Stimulated activated CD4-positive, alpha-beta T cell treated with anti-CD3 and anti-CD28 coated beads, Interleukin-12 subunit alpha, Interleukin-12 subunit beta, amount 100 ng/mL, for 4 hours (primary cell): Measurements from ENCODE around the gene TBKBP1.

ENCODE experiments used
- DNase-seq: peaks from one replicate; pipeline ENCODE4 v3.0.0-alpha.2; 2020

Gene TBKBP1

DNA sequence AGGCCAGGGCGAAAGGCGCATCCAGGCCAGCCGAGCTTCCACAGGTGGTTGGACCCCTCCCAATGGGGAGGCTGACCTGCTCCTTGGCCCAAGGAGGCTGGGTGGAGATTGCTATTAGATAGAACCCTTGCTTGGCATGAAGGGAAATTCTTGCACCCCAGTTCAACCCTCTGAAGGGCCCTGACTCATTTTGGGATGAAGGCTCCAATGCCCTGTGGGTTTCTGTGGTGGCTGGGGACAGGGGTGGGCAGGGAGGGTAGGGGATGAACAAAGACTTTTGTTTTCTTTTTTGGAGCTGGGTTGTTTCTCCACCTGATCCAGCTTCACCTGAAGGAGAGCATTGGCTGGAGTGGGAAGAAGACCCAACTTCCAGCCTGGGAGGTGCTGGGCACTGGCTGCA, 22.4 kb downstream of the TBKBP1 start:
- DNase-seq: no peak

DNA sequence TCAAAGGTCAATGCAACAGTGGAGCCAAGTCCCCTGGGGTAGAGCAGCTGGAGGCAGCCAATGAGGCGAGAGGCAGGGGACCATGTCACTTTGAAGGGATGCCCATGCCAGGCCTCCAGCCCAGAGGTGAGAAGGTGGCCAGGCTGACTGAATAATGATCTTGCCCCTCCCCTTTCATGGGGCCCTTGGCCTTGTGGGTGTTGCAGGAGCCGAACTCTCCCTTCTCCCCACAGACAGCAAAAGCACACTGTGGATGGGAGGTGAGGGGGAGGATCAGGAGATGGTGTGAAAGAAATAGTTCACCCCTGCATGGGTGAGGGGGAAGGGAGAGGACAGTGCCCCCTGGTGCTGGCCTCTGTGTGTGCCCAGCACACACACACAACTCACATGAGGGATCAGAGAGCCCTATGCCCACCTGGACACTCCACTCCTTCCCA, 23.3 kb downstream of the TBKBP1 start:
- peak; percentile 47 for DNase-seq

DNA sequence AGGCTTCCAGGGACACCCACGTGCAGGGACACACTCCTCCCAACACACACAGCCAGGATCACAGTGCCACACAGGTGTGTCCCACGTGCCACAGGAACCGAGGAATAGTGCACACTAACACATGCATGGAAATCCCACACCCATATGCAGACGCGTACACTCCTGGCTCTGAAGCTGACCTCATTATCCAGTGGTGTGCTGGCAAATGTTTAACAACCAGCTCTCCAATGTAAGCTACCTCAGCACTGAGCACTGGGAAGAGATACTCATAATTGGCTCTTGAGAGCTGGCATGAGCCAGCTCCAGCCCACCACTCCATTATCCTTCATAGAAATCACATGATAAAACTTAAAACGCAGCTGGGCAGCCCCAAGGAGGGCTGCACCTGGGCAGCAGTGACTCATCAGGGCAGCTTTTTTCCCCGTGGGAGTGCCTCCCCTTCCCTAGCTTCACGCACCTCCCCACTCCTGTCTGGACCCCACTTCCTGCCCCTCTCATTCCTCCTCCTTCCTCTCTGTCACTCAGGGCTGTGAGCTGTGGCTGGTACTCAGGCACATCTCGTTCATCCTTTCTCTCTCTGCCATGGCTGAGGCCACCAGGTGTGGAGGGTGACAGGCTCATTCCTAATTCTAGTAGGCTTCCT, 24.1 kb downstream of the TBKBP1 start:
- DNase-seq: peak; percentile 55

DNA sequence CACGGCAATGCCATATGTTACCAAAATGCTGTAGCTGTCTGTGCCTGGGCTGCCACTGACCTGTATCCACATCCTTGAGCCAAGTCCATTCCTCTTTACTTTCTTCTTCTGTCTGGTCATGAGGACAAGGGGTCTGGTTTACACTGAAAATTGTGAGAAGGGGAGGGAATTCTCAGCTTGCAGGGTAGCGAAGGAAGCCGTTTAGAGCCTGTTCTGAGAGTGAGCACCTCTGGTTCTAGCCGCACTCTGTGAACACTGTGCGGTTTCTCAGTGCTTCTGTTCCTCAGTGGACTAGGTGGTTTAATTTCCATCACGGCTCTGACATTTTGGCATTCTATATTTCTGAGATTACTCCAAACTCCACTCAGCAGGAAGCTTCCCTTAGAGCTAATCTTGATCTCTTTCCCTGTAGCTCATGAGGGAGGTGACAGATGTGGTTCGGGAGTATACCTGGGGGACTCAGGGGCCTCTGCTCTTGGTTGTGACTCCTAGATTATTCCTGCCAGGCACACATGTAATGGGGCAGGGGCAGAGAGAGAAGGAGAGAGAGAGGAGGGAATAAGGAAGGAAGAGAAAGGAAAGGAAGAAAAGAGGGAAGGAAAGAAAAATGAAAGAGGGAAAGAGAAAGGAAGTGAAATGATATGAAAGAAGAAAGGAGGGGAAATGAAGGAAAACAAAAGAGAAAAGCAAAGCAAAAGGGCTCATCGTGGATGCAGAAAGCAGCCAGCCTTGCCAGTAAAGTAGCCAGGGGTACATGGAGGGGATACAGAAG, 24.9 kb downstream of the TBKBP1 start:
- DNase-seq: no peak

DNA sequence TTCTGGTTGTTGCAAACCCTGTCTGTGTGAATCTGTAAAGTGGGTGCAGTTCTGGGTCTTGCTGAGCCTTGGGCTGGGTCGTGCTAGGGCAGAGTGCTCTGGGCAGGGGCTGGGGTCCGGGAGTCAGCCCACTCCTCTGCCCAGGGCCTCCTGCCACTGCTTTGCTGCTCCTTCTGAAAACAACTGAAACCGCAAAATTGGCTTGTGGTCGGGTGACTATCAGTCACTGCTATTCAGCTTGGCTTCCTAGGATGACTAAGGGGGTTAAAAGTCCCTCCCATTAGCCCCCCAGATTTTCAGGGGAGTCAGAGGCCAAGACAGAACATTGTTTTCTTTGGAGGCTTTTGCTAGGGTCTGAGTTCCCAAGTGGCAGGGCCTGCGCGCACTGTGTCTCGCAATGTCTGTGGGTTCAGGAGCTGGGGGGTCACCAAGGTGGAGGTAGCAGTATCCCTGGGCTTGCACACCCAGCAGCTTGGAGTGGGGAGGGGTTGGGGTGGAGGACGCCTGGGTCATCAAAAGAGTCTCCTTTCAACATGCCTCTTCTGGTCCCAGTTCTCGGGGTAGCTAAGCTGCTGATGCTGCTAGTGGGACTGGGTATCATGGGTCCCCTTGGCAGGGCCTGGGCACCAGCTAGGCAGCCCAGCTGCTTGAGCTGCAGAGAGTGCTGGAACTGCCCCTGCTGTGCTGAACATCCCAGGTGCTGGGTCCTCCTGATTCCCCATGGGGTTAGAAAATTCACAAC, 25.6 kb downstream of the TBKBP1 start:
- DNase-seq: peak; percentile 65

DNA sequence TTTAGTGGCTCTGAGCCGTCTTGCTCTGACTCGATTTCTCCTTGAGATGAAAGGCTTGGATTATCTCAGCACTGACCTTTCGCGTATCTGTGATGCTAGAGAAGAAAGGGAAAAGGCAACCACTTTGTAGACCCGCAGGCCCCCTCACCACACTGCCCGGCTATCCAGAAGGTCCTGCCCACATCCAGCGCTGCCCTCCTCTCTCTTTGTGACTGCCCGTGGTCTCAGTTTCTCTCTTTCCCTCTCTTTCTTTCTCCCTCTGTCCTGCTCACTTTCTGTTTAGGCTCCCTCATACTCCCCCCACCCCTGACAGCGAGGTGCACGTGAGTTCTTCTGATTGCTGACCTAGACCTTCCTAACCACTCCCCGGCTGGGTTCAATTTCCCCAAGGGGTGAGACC, 26.2 kb downstream of the TBKBP1 start:
- DNase-seq: no peak

GRCh38 chr17:47720754-47721533, 27.0 kb downstream of the TBKBP1 start:
- DNase-seq: peak; percentile 94

DNA sequence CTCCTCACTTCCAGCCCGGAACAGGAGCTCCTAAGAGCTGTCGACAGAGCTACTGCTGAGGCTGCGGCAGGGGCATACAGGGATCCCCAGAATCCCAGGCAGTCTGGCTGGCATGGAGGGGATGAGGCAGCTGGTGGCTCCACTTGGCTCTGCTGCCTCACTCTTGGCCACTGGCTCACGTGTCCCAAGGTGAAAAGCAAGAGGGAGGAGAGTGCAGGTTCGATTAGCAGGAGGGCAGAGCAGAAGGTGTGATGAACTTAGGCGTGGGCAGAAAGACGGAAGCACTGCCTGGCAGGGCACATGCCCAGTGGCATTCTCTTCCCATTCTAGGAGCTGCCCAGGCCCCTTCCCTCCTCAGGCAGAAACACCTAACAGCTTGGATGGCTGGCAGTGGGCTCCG, 27.8 kb downstream of the TBKBP1 start:
- DNase-seq: no peak

- DNase-seq: no peak
Observed at GRCh38 chr17:47724705-47725104, 30.7 kb downstream of the TBKBP1 start.

- DNase-seq: no peak
Observed at GRCh38 chr17:47725446-47726111, 31.6 kb downstream of the TBKBP1 start.

GRCh38 chr17:47726796-47727703, 33.1 kb downstream of the TBKBP1 start:
- DNase-seq: no peak

- DNase-seq: no peak
Observed at GRCh38 chr17:47727704-47728036, 33.7 kb downstream of the TBKBP1 start.

GRCh38 chr17:47728214-47728877, 34.4 kb downstream of the TBKBP1 start:
- no peak for DNase-seq

DNA sequence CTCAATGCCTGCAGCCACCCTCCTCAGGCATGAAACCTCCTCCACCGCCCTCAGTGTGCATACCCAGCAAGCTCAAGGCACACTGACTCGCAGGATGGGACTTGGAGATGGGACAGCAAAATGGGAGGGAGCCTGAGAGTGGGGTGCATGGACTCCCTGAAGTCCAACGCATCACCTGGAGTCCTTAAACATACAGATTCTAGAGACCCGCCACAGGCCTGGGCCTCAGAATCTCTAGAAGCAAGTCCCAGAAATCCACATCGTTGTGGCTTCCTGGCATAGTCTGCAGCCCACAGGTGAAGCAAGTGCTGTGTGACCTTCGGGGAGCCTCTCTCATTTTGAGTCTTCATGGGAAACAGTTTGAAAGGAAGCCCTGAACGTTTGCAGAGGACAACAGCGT, 35.5 kb downstream of the TBKBP1 start:
- no peak for DNase-seq

DNA sequence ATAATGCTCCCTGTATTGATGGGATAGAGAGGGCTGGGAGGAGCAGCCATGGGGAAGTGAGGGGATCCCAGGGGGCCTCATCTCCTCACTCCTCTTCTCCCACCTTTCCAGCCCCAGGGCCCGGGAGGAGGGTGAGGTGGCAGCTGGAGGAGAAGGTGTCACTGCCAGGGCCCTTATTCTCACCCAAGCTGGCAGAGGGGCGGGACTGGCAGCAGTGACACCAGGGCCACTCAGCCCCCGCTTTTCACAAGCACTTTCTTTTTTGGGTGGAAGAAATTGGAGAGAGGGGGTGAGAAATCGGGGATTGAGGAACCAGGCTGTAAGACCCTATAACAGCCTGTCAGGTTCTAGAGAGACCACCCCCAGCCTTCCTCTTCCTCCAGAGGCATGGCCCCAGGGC, 36.7 kb downstream of the TBKBP1 start:
- no peak for DNase-seq

GRCh38 chr17:47731396-47731795, 37.4 kb downstream of the TBKBP1 start:
- DNase-seq: no peak

GRCh38 chr17:47732399-47733046, 38.6 kb downstream of the TBKBP1 start:
- DNase-seq: no peak

DNA sequence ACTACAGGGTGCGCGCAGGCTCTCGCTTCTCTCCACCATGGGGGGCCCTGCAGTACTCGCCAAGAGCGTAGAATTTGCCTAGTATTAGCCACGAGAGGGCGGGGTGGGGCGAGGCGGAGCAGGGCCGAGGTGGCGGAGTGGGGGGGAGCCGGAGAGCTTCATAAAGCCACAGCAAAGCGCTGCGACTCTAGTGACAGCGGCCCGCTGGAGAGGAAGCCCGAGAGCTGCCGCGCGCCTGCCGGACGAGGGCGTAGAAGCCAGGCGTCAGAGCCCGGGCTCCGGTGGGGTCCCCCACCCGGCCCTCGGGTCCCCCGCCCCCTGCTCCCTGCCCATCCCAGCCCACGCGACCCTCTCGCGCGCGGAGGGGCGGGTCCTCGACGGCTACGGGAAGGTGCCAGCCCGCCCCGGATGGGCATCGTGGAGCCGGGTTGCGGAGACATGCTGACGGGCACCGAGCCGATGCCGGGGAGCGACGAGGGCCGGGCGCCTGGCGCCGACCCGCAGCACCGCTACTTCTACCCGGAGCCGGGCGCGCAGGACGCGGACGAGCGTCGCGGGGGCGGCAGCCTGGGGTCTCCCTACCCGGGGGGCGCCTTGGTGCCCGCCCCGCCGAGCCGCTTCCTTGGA, 39.2 kb downstream of the TBKBP1 start, which contains the start of gene TBX21:
TSS of gene TBX21 (plus strand) at position 190 of the 627 bp plus-strand sequence. CDS start at position 409, 219 bp downstream.
- peak; percentile 92 for DNase-seq

- DNase-seq: no peak
Observed at GRCh38 chr17:47733674-47734410, 39.9 kb downstream of the TBKBP1 start.
